Fibroblast of lung (primary cell): ENCODE results near the gene PTPRF. TPM values are rescaled to one million over a fixed set of nuclear protein-coding genes. Genes with fewer than 3 reads are reported as not detected.

Experiments
- DNase-seq, 2 donors: peaks; one replicate each; pipeline versions ENCODE4 v3.0.0 to v3.0.0-alpha.2; 2010; ENCODE audit warnings: low read depth in 2 of 2
- H2AFZ ChIP-seq: 2 replicates; pipeline ENCODE4 v1.5.1; 2012; ENCODE audit warnings: low read length, control low read depth, inconsistent platforms
- H3K27ac ChIP-seq: 2 replicates; pipeline ENCODE4 v1.5.1; 2011; ENCODE audit warnings: low read length, control low read depth; ENCODE audit not compliant: insufficient read depth
- H3K27me3 ChIP-seq: 2 replicates; pipeline ENCODE4 v1.5.1; 2011; ENCODE audit warnings: mild to moderate bottlenecking, low read length; ENCODE audit not compliant: control insufficient read depth, insufficient read depth
- H3K36me3 ChIP-seq: 2 replicates; pipeline ENCODE4 v1.5.1; 2011; ENCODE audit warnings: low read length; ENCODE audit not compliant: control insufficient read depth, insufficient read depth
- H3K4me1 ChIP-seq: 2 replicates; pipeline ENCODE4 v1.5.1; 2011; ENCODE audit warnings: low read length; ENCODE audit not compliant: control insufficient read depth, insufficient read depth; ENCODE audit errors: extremely low read depth
- H3K4me2 ChIP-seq: 2 replicates; pipeline ENCODE4 v1.5.1; 2011; ENCODE audit warnings: low read length, control low read depth; ENCODE audit not compliant: insufficient read depth; ENCODE audit errors: extremely low read depth
- H3K4me3 ChIP-seq, 4 experiments: fragments of 200-600 bp in 1 of 4; sonication (generic) in 1 of 4; replicated peaks in 1 of 4; 2 replicates each; pipeline ENCODE4 v1.5.1; 2011 to 2016; ENCODE audit warnings: low read length in 4 of 4, low read depth in 3 of 4, mild to moderate bottlenecking in 3 of 4, control low read depth in 2 of 4, inconsistent platforms in 1 of 4, mixed read lengths in 1 of 4; ENCODE audit not compliant: insufficient read depth in 1 of 4; ENCODE audit errors: control extremely low read depth in 1 of 4
- H3K79me2 ChIP-seq: 2 replicates; pipeline ENCODE4 v1.5.1; 2012; ENCODE audit warnings: mild to moderate bottlenecking, low read length, inconsistent platforms; ENCODE audit not compliant: control insufficient read depth, insufficient read depth
- H3K9ac ChIP-seq: 2 replicates; pipeline ENCODE4 v1.5.1; 2011; ENCODE audit warnings: mild to moderate bottlenecking, low read length, control low read depth; ENCODE audit not compliant: insufficient read depth
- H3K9me3 ChIP-seq: 2 replicates; pipeline ENCODE4 v1.5.1; 2012; ENCODE audit warnings: low read depth, low read length; ENCODE audit not compliant: control insufficient read depth, insufficient read depth
- H4K20me1 ChIP-seq: 2 replicates; pipeline ENCODE4 v1.5.1; 2011; ENCODE audit warnings: low read length; ENCODE audit not compliant: control insufficient read depth, insufficient read depth; ENCODE audit errors: extremely low read depth
- EZH2 ChIP-seq: IDR thresholded peaks from 2 replicates; pipeline ENCODE4 v1.5.1; 2012; ENCODE audit warnings: low read length, control low read depth, mild to moderate bottlenecking; ENCODE audit errors: missing control alignments
- polyA plus RNA-seq, 2 donors: library from polyadenylated mRNA; depleted of rRNA in 1 of 2; stranded (reverse) in 1 of 2; unstranded in 1 of 2; fragments of >200 nt; gene quantifications; 2 replicates each; pipeline ENCODE4 v1.2.1, GENCODE V29; 2011 to 2012; ENCODE audit warnings: missing spikeins in 1 of 2
- total RNA-seq: library from RNA; depleted of rRNA; stranded (reverse); fragments of >200 nt; gene quantifications from 2 replicates; pipeline ENCODE4 v1.2.1, GENCODE V29; 2014
- TF ChIP-seq, protein P1 (sequence below), 2 donors: IDR thresholded peaks in 1 of 2; conservative IDR thresholded peaks in 1 of 2; 1 replicate in 1 of 2; 2 replicates in 1 of 2; pipeline ENCODE4 v1.5.1; 2011 to 2012; ENCODE audit warnings: low read length in 2 of 2, control low read depth in 1 of 2, inconsistent platforms in 1 of 2, low read depth in 1 of 2, mild to moderate bottlenecking in 1 of 2

PTPRF gene
- total and polyA plus RNA-seq, 2 donors (not counting 1 experiment from before 2014, with no cell fraction given), result 45.2 to 52.0 TPM

DNA sequence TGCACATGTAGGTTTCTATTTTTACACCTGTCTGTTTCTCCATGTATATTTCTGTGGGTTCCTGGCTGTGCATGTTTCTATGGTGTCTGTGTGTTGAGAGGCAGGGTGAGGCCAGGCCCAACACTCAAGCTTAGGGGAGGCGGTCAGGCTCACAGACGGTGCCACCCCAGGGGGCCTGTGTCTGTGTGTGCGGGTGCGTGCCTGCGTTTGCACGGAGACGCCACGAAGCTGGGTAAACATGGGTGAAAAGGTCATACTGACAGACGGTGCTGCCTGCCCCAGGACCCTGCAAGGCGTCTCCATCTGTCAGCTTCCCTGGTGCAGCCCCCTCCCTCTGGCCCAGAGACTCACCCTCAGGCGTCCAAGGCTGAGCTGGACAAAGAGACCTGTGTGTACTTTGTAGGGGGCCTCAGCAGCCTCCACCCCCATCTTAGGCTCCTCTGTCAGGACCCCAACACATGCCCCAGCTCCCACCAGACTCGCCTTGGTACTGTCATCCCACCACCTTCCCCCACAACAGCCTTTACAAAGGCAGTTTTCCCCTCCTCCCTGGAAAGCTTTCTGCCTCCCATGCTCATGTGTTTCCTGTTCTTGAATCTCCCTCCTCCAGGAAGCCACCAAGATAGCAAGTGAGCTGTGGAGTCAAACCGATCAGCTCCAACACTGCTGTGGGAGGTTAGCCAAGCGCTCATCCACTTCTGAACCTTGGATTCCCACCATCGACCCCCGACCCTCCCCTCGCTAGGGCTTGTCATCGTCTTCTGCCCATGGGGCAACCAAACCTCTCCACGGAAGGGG lies 34.1 kb downstream of the PTPRF start:
- Histone ChIP-seq H3K9me3 (no peaks in the 10 kb centered on the region), H3K4me1 (peaks cover 7% of the 10 kb centered on the region), H2AFZ (no peak overlapping the region), H3K4me2 (no peak overlapping the region), H3K27me3 (no peaks in the 10 kb centered on the region), H3K4me3 (no peak overlapping the region), H3K79me2 (no peaks in the 10 kb centered on the region), H3K9ac (no peak overlapping the region), H4K20me1 (no peaks in the 10 kb centered on the region), H3K36me3 (peaks cover 2% of the 10 kb centered on the region), H3K27ac (no peak overlapping the region)
- DNase-seq, result no peak
- TF ChIP-seq, protein P1, sequence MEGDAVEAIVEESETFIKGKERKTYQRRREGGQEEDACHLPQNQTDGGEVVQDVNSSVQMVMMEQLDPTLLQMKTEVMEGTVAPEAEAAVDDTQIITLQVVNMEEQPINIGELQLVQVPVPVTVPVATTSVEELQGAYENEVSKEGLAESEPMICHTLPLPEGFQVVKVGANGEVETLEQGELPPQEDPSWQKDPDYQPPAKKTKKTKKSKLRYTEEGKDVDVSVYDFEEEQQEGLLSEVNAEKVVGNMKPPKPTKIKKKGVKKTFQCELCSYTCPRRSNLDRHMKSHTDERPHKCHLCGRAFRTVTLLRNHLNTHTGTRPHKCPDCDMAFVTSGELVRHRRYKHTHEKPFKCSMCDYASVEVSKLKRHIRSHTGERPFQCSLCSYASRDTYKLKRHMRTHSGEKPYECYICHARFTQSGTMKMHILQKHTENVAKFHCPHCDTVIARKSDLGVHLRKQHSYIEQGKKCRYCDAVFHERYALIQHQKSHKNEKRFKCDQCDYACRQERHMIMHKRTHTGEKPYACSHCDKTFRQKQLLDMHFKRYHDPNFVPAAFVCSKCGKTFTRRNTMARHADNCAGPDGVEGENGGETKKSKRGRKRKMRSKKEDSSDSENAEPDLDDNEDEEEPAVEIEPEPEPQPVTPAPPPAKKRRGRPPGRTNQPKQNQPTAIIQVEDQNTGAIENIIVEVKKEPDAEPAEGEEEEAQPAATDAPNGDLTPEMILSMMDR (conservative IDR thresholded peaks at IDR 0.05 in 1 of 2, IDR thresholded peaks at IDR 0.05 in 1 of 2; ENCODE audit: low read depth in 1 of 2, low read length in 2 of 2), result no peak
- TF ChIP-seq EZH2, result no peak

DNA sequence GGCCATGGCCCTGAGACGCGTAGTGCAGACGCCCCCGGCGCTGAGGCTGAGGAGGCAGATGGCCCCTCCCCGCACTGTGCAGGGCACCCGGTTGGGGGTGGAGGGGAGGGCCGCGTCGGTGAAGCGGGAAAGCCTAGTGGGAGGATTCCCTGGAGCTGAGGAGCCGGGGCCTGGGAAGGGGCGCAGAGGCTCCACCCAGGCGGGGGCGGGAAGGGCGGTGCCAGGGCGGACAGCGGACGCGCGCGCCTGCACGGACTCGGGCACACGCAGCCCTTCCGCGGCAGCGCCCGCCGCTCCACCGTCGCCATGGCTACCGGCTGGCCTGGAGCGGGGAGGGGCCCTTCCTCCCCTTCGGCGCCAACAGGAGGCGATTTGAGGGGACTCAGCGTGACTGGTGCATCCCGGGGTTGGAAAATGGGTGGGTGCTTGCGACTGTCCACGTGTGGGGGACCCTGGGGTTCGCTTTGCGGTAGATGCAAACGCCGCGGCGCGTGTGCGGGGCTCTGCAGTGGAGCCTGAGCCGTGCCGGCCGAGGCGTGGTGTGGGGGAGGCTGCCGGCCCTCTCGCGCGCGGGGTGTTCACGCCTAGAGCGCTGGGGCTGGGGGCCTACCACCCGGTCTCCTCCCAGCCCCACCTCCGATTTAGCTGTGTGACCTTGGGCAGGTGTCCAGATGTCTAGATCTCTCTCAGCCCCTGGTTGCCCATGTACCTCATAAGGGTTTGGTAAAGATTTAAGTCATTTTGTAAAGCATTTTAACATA lies 35.1 kb downstream of the PTPRF start:
- H4K20me1 ChIP-seq, result no peaks in the 10 kb centered on the region
- H3K27me3 ChIP-seq, result no peaks in the 10 kb centered on the region
- H3K79me2 ChIP-seq, result no peaks in the 10 kb centered on the region
- H3K9ac ChIP-seq, result peak overlapping the region; percentile 46
- H3K4me2 ChIP-seq, result peak overlapping the region; percentile 87
- DNase-seq, result peak; percentile 45 to 65
- no peaks in the 10 kb centered on the region for H3K9me3 ChIP-seq
- H3K36me3 ChIP-seq, result peaks cover 2% of the 10 kb centered on the region
- TF ChIP-seq, protein P1 (conservative IDR thresholded peaks at IDR 0.05 in 1 of 2, IDR thresholded peaks at IDR 0.05 in 1 of 2; ENCODE audit: low read depth in 1 of 2, low read length in 2 of 2), result no peak
- TF ChIP-seq EZH2, result no peak
- H3K4me3 ChIP-seq, result peak overlapping the region; percentile 48 to 60 (median 53)
- peak overlapping the region; percentile 87 for H2AFZ ChIP-seq
- H3K27ac ChIP-seq, result no peak overlapping the region
- H3K4me1 ChIP-seq, result peaks cover 7% of the 10 kb centered on the region

DNA sequence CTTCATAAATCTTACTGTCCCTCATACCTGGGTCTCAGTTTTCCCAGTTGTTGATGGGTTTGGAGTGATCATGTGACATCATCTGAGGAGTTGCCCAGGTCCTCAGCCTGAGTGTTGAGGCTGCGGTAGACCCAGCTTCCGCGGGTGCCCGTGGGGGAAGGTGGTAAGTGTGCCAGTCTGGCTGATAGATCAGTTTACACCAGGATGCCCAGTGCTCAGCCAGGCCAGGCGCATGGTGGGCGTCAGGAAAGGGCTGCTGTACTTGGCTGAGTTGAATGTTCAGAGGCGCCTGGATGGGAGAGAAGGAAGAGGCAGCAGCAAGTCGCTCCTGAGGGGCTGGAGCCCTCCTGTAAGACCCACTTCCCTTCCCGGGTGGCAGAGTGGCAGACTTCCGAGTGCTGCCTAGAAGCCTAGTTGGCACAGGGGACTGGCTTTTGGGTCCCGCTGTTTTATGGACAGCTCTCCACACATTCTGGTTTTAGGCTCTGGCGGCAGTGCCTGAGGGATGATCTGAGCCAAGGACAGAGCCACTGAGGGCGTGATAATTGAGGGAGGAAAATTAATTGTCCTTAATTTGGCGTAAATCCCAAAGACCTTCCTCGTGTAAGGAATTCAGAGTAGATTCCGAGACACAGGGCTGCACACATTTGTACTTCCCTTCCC lies 35.8 kb downstream of the PTPRF start:
- no peak overlapping the region for H3K9ac ChIP-seq
- DNase-seq, result no peak
- no peaks in the 10 kb centered on the region for H4K20me1 ChIP-seq
- no peak overlapping the region for H3K27ac ChIP-seq
- no peaks in the 10 kb centered on the region for H3K79me2 ChIP-seq
- peak overlapping the region in 2 of 4 experiments; percentile 51 to 60 for H3K4me3 ChIP-seq
- H3K27me3 ChIP-seq, result no peaks in the 10 kb centered on the region
- peak overlapping the region; percentile 87 for H3K4me2 ChIP-seq
- peaks cover 7% of the 10 kb centered on the region for H3K4me1 ChIP-seq
- no peaks in the 10 kb centered on the region for H3K9me3 ChIP-seq
- H3K36me3 ChIP-seq, result peaks cover 2% of the 10 kb centered on the region
- no peak for TF ChIP-seq EZH2
- TF ChIP-seq, protein P1 (conservative IDR thresholded peaks at IDR 0.05 in 1 of 2, IDR thresholded peaks at IDR 0.05 in 1 of 2; ENCODE audit: low read depth in 1 of 2, low read length in 2 of 2), result no peak
- no peak overlapping the region for H2AFZ ChIP-seq
